HepG2 (cell line): ENCODE data around the gene ENO4. TPM values are rescaled to one million over a fixed set of nuclear protein-coding genes. Genes with fewer than 3 reads are reported as not detected.

Experiments used
- ATAC-seq: fragments of 200-7000 bp; cut with Tn5 transposase; 3 replicates; pipeline ENCODE4 v1.9.1; 2020; ENCODE audit warnings: mild to moderate bottlenecking, moderate library complexity
- BruUV-seq: library from RNA; stranded (reverse); fragments of 400-500 nt; replicated peaks from 2 replicates; lab custom pipeline; 2021; lab: Mats Ljungman, UMichigan
- CTCF ChIA-PET: fragments of 300-600 bp; formaldehyde crosslinking; extraction: SDS; loops from one replicate; lab custom pipeline; 2021; ENCODE audit warnings: low total read pairs, inconsistent platforms, low intra/inter-chr PET ratio; lab: Yijun Ruan, JAX
- POLR2A ChIA-PET: fragments of 350-600 bp; sonication (Branson Sonifier 250); formaldehyde crosslinking; loops from one replicate; lab custom pipeline; 2020; ENCODE audit warnings: antibody characterized with exemption, inconsistent platforms; lab: Yijun Ruan, JAX
- DNase-seq: peaks from one replicate; pipeline ENCODE4 v3.0.0-alpha.2; 2015; ENCODE audit warnings: low spot score
- FAIRE-seq: peaks from 3 replicates; lab custom pipeline; 2011; peaks lifted over from hg19 to GRCh38; lab: Jason Lieb, UNC
- H2AFZ ChIP-seq: one replicate; pipeline ENCODE4 v1.6.1; 2011; ENCODE audit warnings: low read length, inconsistent platforms
- H3K27ac ChIP-seq: fragments of 300-600 bp; 3 replicates; pipeline ENCODE4 v1.8.0; 2011; ENCODE audit warnings: mixed run types, mild to moderate bottlenecking, mixed read lengths, low read length, inconsistent platforms; ENCODE audit not compliant: insufficient read depth; ENCODE audit errors: extremely low read length
- H3K27me3 ChIP-seq, 2 experiments: fragments of 200-600 bp in 1 of 2; 2 replicates in 1 of 2; 3 replicates in 1 of 2; pipeline versions ENCODE4 v1.6.0 to v1.8.0; 2011; ENCODE audit warnings: low read length in 2 of 2, mild to moderate bottlenecking in 2 of 2, moderate library complexity in 2 of 2, inconsistent platforms in 1 of 2; ENCODE audit not compliant: insufficient read depth in 2 of 2, control insufficient read depth in 1 of 2
- H3K36me3 ChIP-seq, 2 experiments: fragments of 200-600 bp in 1 of 2; replicated peaks in 1 of 2; 2 replicates in 1 of 2; 3 replicates in 1 of 2; pipeline versions ENCODE4 v1.5.1 to v1.8.0; 2011; ENCODE audit warnings: low read length in 2 of 2, inconsistent platforms in 1 of 2; ENCODE audit not compliant: insufficient read depth in 2 of 2, control insufficient read depth in 1 of 2
- H3K4me1 ChIP-seq: 2 replicates; pipeline ENCODE4 v1.5.1; 2012; ENCODE audit warnings: low read length, inconsistent platforms; ENCODE audit not compliant: insufficient read depth
- H3K4me2 ChIP-seq: 2 replicates; pipeline ENCODE4 v1.6.0; 2011; ENCODE audit warnings: low read depth, low read length, inconsistent platforms
- H3K4me3 ChIP-seq, 3 experiments: fragments of 200-600 bp in 1 of 3; sonication (generic), shearing (Covaris generic) in 1 of 3; replicated peaks in 1 of 3; 2 replicates each; pipeline ENCODE4 v1.5.1; 2011 to 2016; ENCODE audit warnings: low read length in 3 of 3, inconsistent platforms in 2 of 3, low read depth in 2 of 3, mild to moderate bottlenecking in 2 of 3, control low read depth in 1 of 3, mixed read lengths in 1 of 3; ENCODE audit not compliant: insufficient read depth in 1 of 3
- H3K79me2 ChIP-seq: one replicate; pipeline ENCODE4 v1.6.1; 2011; ENCODE audit warnings: low read length, inconsistent platforms; ENCODE audit not compliant: insufficient read depth
- H3K9ac ChIP-seq: 2 replicates; pipeline ENCODE4 v1.6.0; 2011; ENCODE audit warnings: mild to moderate bottlenecking, low read depth, low read length, inconsistent platforms; ENCODE audit not compliant: insufficient read depth
- H3K9me3 ChIP-seq: 2 replicates; pipeline ENCODE4 v1.5.1; 2012; ENCODE audit warnings: mild to moderate bottlenecking, low read length
- H4K20me1 ChIP-seq: 2 replicates; pipeline ENCODE4 v1.6.0; 2011; ENCODE audit warnings: inconsistent platforms, mild to moderate bottlenecking, low read length, moderate library complexity; ENCODE audit not compliant: insufficient read depth
- HOXD1 ChIP-seq: sonication (generic); formaldehyde crosslinking; IDR thresholded peaks from 2 replicates; pipeline ENCODE4 v1.5.0; 2020; ENCODE audit warnings: missing genetic modification reagents
- KLF13 ChIP-seq: sonication (generic); formaldehyde crosslinking; IDR thresholded peaks from 2 replicates; pipeline ENCODE4 v1.4.0; 2020; ENCODE audit warnings: mild to moderate bottlenecking, missing genetic modification reagents
- MTA1 ChIP-seq: sonication (generic); formaldehyde crosslinking; IDR thresholded peaks from 2 replicates; pipeline ENCODE4 v1.4.0; 2020; ENCODE audit warnings: missing genetic modification reagents, mild to moderate bottlenecking, borderline replicate concordance
- SMAD1 ChIP-seq: sonication (generic); formaldehyde crosslinking; IDR thresholded peaks from 2 replicates; pipeline ENCODE4 v1.4.0; 2020; ENCODE audit warnings: missing genetic modification reagents, low read depth, mild to moderate bottlenecking, borderline replicate concordance
- TRIM24 ChIP-seq: sonication (generic); formaldehyde crosslinking; IDR thresholded peaks from 2 replicates; pipeline ENCODE4 v1.8.0; 2022; ENCODE audit warnings: mild to moderate bottlenecking, missing genetic modification reagents
- ZFP36L1 ChIP-seq: sonication (generic); formaldehyde crosslinking; IDR thresholded peaks from 2 replicates; pipeline ENCODE4 v1.8.0; 2022; ENCODE audit warnings: mild to moderate bottlenecking, missing genetic modification reagents, moderate library complexity
- ZNF281 ChIP-seq: sonication (generic); formaldehyde crosslinking; IDR thresholded peaks from 2 replicates; pipeline ENCODE4 v1.4.0; 2020; ENCODE audit warnings: missing genetic modification reagents, borderline replicate concordance
- ZNF766 ChIP-seq: sonication (generic); formaldehyde crosslinking; IDR thresholded peaks from 2 replicates; pipeline ENCODE4 v1.5.0; 2020; ENCODE audit warnings: missing genetic modification reagents, borderline replicate concordance
- ZNF792 ChIP-seq: IDR thresholded peaks from 2 replicates; pipeline ENCODE4 v1.6.1; 2016
- ZNF83 ChIP-seq: sonication (generic); formaldehyde crosslinking; IDR thresholded peaks from 2 replicates; pipeline ENCODE4 v1.4.0; 2020; ENCODE audit warnings: missing genetic modification reagents, mild to moderate bottlenecking, borderline replicate concordance
- WGBS: methylation state at CpG from one replicate; pipeline ENCODE4 v1.1.6; 2017; ENCODE audit warnings: low lambda C conversion rate; 5-methylcytosine and 5-hydroxymethylcytosine counted together
- in situ Hi-C: cut with HindIII; loops from 2 replicates; pipeline ENCODE4 v1.10.0; 2017; ENCODE audit warnings: low pct_unique_long_range_greater_than_20kb; ENCODE audit not compliant: extremely low pct_ligation_motif_present
- intact Hi-C: fragments of 100-400 bp; cut with micrococcal nuclease; formaldehyde crosslinking; loops from one replicate; pipeline ENCODE4 v1.10.0; 2022; ENCODE audit not compliant: unreplicated experiment
- polyA plus RNA-seq, 8 experiments: library from polyadenylated mRNA; depleted of rRNA in 3 of 8; stranded (reverse) in 7 of 8; unstranded in 1 of 8; fragments of >200 nt; fragmentation: Illumina TruSeq in 4 of 8; extraction: Trizol in 4 of 8; gene quantifications; 2 replicates each; pipeline versions ENCODE4 v1.2.1 to v1.2.3, GENCODE V29; 2011 to 2016; ENCODE audit warnings: low read depth in 4 of 8, missing spikeins in 1 of 8, mixed read lengths in 1 of 8; ENCODE audit not compliant: insufficient read depth in 1 of 8
- total RNA-seq, 5 experiments: library from RNA; depleted of rRNA; stranded (reverse); fragments of >200 nt; fragmentation: Illumina TruSeq; extraction: Trizol; gene quantifications; 2 replicates each; pipeline ENCODE4 v1.2.3, GENCODE V29; 2016; ENCODE audit warnings: low read depth in 1 of 5
- TF ChIP-seq, protein P1 (sequence below): IDR thresholded peaks from 2 replicates; pipeline ENCODE4 v1.6.1; 2016; ENCODE audit warnings: low read depth, control low read depth

Gene ENO4
- total and polyA plus RNA-seq, 2 of the 13 experiments (the other 11 are each of a cell fraction or from before 2014, with no cell fraction given) = not detected

DNA sequence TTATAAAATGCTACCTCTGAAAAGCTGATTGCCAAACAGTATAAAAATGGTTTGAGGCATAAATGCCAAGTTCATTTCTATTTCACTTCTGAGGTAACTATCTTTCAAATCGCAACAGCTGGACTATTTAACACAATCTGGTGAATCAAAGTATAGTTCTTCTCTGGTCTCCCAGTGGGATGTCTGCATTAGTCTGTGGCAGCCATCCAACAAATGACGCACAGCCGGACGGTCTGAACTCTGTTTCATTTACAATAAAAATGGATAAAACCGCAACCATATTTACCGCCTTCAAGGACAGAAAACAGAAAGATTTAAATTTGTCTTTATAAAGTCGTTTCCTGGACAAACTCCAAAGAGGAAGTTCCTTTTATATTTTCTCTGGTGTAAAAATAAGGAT lies 41.9 kb downstream of the ENO4 start:
- no TSS peak for BruUV-seq
- H3K36me3 ChIP-seq = peaks cover 0 to 3% of the 10 kb centered on the region in 2 experiments; a peak in 2 of 5 replicates
- H3K9me3 ChIP-seq = no peaks in the 10 kb centered on the region
- intact Hi-C loops = no loop called here
- H3K79me2 ChIP-seq = no peaks in the 10 kb centered on the region
- ChIA-PET CTCF (no interaction called here), POLR2A (no interaction called here)
- DNase-seq (no peak), FAIRE-seq (no peak), ATAC-seq (no peak)
- H3K9ac ChIP-seq = no peak overlapping the region
- 96% methylated on average over 7 of the region's 7 CpGs for WGBS
- H3K4me3 ChIP-seq = no peak overlapping the region
- in situ Hi-C loops = no loop called here
- H2AFZ ChIP-seq = no peak overlapping the region
- H4K20me1 ChIP-seq = no peaks in the 10 kb centered on the region
- H3K27ac ChIP-seq = no peak overlapping the region
- no peak for TF ChIP-seq TRIM24
- no peak for TF ChIP-seq KLF13 (CRISPR knock-in tag)
- TF ChIP-seq MTA1 (CRISPR knock-in tag) = no peak
- TF ChIP-seq ZNF766 = no peak
- no peak for TF ChIP-seq ZNF792 (CRISPR knock-in tag)
- no peak for TF ChIP-seq ZNF281 (CRISPR knock-in tag)
- TF ChIP-seq, protein P1, sequence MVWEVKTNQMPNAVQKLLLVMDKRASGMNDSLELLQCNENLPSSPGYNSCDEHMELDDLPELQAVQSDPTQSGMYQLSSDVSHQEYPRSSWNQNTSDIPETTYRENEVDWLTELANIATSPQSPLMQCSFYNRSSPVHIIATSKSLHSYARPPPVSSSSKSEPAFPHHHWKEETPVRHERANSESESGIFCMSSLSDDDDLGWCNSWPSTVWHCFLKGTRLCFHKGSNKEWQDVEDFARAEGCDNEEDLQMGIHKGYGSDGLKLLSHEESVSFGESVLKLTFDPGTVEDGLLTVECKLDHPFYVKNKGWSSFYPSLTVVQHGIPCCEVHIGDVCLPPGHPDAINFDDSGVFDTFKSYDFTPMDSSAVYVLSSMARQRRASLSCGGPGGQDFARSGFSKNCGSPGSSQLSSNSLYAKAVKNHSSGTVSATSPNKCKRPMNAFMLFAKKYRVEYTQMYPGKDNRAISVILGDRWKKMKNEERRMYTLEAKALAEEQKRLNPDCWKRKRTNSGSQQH (CRISPR knock-in tag) = no peak
- no peak for TF ChIP-seq ZNF83 (CRISPR knock-in tag)
- TF ChIP-seq SMAD1 (CRISPR knock-in tag) = no peak
- no peak for TF ChIP-seq HOXD1 (CRISPR knock-in tag)
- no peak for TF ChIP-seq ZFP36L1
- TF ChIP-seq, all 625 proteins: peak for 0
- no peaks in the 10 kb centered on the region for H3K27me3 ChIP-seq
- H3K4me2 ChIP-seq = no peak overlapping the region
- no peaks in the 10 kb centered on the region for H3K4me1 ChIP-seq
